ENCODE measurements around the gene DGKI.

GRCh38 chr7:137789215-137789882 is 57.4 kb downstream of the DGKI start:
- TF ChIP-seq, protein P1, sequence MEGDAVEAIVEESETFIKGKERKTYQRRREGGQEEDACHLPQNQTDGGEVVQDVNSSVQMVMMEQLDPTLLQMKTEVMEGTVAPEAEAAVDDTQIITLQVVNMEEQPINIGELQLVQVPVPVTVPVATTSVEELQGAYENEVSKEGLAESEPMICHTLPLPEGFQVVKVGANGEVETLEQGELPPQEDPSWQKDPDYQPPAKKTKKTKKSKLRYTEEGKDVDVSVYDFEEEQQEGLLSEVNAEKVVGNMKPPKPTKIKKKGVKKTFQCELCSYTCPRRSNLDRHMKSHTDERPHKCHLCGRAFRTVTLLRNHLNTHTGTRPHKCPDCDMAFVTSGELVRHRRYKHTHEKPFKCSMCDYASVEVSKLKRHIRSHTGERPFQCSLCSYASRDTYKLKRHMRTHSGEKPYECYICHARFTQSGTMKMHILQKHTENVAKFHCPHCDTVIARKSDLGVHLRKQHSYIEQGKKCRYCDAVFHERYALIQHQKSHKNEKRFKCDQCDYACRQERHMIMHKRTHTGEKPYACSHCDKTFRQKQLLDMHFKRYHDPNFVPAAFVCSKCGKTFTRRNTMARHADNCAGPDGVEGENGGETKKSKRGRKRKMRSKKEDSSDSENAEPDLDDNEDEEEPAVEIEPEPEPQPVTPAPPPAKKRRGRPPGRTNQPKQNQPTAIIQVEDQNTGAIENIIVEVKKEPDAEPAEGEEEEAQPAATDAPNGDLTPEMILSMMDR (conservative IDR thresholded peaks at IDR 0.05 in 1 of 2, IDR thresholded peaks at IDR 0.05 in 1 of 2; ENCODE audit: low read depth in 1 of 2, low read length in 2 of 2), result no peak
- TF ChIP-seq EZH2 (IDR thresholded peaks at IDR 0.05; ENCODE audit: low read length, missing control alignments), result no peak
